ENCODE data around the gene RCCD1. TPM values are rescaled to one million over a fixed set of nuclear protein-coding genes. Genes with fewer than 3 reads are reported as not detected.

Gene RCCD1
- total RNA-seq, 1 donor from 2014 or later = 7.7 TPM

DNA sequence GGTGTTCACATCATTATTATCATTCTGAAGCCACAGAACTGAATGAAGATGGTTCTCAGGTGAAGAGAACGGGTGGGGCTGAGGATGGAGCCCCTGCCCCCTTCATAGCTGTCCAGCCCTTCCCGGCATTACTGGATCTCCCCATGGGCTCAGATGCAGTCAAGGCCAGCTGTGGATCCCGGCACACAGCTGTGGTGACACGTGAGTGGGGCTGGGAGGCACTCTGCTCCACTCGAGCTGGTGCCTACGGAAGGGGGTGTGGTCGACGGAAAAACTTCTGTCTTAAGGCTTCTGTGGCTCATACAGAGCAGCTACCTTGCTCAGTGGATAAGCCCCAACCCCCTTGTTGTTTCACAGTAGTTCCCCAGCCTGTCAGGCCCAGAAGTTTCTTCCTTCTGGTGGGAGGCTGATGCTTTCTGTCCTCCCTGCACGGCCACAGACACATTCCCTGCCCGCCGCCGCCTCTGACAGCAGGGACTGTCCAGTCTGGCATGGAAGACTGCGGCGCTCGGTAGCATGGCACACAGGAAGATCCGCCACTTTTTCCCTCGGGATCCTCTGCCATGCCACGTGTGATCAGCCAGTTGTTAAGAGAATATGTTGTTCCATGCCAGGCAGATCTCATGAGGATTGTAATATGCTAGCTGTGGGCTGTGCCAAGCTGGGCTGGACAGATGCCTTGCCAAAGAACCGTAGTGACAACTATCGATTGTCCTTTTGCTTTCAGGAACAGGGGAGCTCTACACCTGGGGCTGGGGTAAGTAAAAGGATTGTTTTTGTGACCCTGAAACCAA lies 5.8 kb downstream of the RCCD1 start:
- ATAC-seq (peak; percentile 49), DNase-seq (ENCODE audit: low spot score) (no peak)

DNA sequence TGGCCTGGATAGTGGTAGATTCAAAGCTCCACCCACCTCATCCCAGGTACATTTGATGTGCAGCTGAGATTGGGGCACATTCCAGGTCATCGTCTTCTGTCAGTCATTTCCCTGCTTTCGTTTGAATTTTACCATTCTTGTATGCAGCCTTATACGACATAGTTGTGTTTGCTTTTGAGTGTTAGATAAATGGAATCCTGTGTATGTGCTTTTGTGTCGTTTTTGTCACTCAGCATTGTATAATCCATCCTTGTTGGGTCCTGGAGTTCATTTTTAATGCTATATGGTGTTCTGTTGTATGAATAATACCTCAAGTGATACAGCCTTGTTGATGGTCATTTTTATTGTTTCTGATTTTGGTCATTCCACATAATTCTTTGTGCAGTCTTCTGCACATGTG lies 7.3 kb downstream of the RCCD1 start:
- DNase-seq (ENCODE audit: low spot score) = no peak
- ATAC-seq = no peak

DNA sequence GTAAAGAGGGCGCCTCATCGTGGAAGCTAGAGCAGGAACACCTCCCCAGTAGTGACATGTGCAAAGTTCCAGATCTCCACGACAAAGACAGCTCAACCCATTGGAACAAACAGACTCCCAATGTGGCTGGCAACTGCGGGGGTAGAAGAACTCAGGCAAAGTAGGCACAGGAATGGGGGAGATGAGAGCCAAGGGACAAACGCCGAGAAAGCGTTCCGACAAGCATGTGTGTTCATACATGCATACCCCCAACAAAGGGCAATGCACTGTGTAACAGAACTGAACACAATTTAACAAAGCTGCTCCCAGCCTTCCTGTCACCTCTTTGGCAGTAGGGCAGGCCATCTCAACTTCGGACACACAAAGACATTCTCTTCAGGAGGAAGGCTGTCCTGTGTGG lies 11.6 kb downstream of the RCCD1 start:
- no peak for DNase-seq (ENCODE audit: low spot score)
- ATAC-seq = no peak

DNA sequence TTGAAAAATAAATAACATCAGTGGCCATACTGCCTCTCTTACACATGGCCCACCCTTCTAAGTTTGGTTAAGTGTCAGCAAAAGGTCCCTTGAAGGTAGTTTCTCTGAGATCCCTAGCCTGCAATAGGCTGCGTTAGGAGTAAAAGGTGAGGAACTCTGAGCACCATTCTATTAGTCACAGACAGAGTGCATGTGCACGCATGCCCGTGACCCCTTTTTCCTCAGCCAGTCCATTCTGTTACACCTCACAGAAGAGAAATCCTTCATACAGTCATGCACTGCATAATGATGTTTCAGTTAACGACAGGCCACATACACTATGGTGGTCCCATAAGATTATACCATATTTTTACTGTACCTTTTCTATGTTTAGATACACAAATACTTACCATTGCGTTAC lies 12.5 kb downstream of the RCCD1 start:
- DNase-seq (ENCODE audit: low spot score) (no peak), ATAC-seq (no peak)

DNA sequence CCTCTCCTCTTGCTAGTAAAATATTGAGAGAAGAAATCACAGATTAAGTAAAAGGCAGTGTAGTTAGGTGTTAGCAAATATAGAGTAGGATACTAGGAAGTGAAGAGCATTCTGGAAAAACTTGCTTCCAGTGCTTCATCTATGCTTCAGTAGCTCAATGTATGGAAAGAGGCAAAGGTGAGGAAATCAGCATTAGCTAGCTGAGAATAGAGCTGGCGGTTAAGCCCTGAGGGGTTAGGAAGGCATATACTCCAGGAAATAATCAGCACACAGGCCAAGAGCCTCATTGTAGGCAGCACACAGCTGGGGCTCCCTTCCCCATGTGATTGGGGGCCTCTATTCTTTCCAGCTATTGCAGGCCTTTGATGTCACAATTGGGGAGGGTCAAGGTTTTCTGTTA lies 13.8 kb downstream of the RCCD1 start:
- no peak for DNase-seq (ENCODE audit: low spot score)
- no peak for ATAC-seq

DNA sequence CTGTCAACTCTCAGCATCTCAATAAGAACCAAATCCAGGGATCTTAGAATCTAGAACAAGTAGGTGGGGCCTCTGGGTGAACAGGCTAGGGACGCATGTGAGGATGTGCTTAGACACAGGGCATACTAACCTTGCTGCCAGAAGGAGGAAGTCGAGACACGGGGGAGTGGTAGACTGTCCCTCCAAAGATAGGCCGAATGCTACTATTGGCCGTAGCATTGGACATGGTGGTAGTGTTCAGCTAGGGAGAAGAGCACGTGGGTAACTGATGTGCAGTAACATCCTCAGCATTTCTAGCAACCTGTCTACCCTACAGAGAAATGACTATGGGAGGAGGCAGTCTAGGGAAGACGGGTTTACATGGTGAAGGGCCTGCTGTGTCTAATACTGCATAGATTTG lies 15.6 kb downstream of the RCCD1 start:
- ATAC-seq = no peak
- no peak for DNase-seq (ENCODE audit: low spot score)

DNA sequence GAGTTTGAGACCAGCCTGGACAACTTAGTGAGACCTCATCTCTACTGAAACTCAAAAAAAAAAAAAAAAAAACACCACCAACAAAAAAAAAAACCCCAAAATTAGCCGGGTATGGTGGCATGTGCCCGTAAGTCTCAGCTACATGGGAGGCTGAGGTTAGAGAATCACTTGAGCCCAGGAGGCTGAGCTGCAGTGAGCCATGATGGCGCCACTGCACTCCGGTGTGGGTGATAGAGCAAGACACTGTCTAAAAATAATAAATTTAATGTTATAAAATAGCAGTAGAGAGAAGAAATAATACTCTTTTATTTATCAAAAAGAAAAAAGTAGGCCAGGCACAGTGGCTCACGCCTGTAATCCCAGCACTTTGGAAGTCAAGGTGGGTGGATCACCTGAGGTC lies 17.4 kb downstream of the RCCD1 start:
- no peak for ATAC-seq
- DNase-seq (ENCODE audit: low spot score) = no peak

DNA sequence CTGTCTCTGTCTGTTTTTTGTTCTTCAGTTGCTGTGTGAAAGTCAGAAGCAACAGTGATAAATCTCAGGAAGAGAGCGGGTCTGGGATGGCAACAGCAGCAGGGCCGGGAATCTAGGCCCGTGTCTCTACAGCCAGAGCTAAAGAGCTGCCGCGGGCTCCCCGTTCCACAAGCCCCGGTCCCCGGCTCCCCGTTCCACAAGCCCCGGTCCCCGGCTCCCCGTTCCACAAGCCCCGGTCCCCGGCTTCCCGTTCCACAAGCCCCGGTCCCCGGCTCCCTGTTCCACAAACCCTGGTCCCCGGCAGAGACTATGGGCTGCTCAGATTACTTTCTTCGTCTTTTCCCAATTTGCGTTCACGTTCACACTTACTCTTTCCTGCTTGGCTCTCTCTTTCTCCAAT lies 19.5 kb downstream of the RCCD1 start:
- ATAC-seq (no peak), DNase-seq (ENCODE audit: low spot score) (no peak)

DNA sequence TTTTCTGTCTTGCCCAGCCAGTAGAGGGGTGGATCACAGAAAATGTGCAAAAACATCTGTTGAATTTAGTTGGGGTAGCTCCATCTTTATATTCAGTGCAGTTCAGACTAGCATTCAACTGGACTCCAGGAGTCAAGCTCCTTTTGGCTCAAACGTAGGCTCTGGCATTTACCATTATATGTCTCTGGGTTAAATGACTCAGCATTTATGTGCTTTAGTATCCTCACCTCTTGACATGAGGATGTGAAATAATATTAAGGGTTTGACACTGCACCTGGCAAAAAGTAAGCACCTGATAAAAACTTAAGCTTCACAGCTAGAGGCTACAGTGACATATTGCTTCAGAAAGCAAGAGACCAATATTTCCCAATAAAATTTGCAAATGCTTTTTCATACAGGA lies 24.9 kb downstream of the RCCD1 start:
- no peak for ATAC-seq
- no peak for DNase-seq (ENCODE audit: low spot score)

DNA sequence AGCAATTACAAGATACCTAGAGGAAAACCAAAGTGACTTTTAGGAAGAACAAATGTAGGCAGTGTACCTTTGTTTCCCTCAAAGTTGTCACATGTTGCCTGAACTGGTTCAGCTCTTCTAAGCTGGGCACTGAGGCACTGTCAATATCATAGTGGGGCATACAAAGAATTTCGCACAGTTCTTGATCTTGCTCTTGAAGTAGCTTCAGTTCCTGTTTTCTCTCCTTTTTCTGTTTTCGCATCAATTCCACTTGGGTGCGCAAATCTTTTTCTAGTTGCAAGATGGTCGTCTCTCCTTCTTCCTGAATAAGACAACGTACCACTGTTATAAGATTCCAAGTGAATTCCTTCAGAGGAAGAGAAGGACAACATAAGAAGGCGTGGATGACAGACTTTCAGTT lies 27.0 kb downstream of the RCCD1 start:
- ATAC-seq (no peak), DNase-seq (ENCODE audit: low spot score) (no peak)

DNA sequence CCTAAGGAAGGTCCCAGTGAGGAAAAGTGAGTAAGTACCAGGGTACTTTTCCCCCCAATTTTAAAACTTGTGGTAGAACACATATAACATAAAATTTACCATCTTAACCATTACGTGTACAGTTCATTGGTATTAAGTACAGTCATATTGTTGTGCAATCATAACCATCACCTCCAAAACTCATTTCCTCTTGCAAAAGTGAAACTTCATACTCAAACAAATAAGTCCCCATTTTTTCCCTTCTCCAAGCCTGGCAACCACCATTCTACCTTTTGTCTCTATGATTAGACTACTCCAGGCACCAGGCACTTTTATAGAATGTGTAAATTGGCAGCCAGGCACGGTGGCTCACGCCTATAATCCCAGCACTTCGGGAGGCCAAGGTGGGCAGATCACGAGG lies 27.5 kb downstream of the RCCD1 start:
- DNase-seq (ENCODE audit: low spot score) (no peak), ATAC-seq (no peak)

DNA sequence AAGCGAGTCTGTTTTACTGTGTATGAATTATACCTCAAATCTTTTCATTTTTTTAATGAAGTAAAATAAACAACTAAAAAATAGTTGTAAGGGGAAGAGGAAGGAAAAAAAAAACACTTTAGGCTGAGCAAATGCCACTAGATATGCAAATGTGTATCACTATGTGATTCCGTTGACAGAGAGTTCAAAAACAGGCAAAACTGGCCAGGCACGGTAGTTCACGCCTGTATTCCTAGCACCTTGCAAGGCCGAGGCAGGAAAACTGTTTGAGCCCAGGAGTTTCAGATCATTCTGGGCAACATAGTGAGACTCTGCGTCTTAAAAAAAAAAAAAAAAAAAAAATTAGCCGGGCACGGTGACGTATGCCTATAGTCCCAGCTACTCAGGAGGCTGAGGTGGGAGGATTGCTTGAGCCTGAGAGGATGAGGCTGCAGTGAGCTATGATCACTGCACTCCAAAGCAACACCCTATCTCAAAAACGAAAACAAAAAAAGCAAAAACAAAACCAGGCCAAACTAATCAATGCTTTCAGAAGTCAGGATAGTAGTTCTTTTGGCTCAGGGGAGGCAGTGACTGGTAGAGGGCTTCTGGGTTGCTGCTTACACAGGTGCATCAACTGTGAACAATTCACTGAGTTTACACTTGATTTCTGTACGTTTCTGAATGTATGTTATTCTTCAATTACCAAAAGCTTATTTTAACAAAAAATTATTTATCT lies 32.3 kb downstream of the RCCD1 start:
- ATAC-seq (no peak), DNase-seq (ENCODE audit: low spot score) (no peak)

DNA sequence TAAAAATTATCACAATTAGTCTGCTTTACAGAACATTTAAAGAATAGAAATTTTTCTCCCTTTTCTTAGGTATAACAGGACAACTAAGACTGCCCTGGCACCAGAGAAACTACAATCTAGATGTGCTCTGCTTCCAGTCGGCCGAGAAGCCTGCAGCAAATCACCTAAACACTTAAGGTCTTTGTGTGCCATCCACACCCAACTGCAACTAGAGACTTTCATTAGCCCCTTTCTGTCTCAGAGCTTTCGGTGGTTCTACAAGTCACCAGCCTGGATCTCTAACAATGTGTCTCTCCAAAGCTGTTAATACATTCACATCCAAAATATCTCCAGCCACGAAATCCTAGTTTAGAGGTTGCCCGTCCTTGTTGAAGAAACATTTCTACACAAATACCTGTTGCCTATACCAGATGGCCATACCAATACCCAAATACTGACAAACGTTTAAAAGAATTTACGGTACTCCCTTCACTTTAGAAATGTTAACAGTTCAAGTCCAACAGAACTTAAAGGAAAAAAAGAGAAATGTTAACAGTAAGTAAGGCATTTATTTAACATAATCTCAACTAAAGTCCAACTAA lies 33.0 kb downstream of the RCCD1 start:
- DNase-seq (ENCODE audit: low spot score) = no peak
- no peak for ATAC-seq

DNA sequence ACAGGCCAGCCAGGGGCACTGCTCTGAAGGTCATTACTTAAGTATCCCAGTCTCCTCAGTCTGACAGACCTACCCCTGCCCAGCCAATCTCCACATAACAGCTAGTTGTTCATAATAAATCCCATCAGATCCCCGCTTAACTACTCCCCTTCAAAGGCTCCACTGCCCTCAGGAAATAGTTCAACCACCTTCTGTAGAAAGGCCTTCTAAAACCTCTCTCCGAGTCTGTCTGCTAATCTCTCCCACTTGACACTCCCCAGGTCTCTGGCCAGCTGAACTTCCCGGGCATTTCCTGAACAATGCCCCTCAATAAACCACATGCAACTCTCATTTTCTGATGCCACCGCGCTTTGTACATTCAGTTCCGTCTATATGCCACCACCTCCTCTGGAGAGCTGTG lies 33.6 kb downstream of the RCCD1 start:
- DNase-seq (ENCODE audit: low spot score) = no peak
- no peak for ATAC-seq

DNA sequence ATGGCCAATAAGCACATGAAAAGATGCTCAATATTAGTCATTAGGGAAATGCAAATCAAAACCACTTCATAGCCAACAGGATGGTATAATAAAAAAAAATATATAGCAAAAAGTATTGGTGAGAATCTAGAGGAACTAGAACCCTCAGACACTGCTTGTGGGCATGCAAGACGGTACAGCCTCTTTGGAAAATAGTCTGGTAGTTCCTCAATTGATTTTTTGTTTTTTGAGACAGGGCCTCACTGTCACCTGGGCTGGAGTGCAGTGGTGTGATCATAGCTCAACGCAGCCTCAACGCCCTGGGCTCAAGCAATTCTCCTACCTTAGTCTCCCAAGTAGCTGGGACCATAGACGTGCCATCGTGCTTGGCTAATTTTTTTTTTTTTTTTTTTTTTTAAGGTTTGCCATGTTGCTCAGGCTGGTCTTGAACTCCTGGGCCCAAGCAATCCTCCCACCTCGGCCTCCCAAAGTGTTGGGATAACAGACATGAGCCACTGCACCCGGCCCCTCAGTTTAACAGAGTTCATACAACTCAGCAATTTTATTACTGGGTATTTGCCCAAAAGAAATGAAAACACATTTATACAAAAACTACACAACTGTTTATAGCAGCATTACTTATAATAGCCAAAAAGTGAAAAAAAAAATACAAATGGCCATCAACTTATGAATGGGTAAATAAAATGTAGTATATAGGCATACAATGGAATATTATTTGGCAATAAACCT lies 34.5 kb downstream of the RCCD1 start:
- DNase-seq (ENCODE audit: low spot score) = no peak
- ATAC-seq = no peak

DNA sequence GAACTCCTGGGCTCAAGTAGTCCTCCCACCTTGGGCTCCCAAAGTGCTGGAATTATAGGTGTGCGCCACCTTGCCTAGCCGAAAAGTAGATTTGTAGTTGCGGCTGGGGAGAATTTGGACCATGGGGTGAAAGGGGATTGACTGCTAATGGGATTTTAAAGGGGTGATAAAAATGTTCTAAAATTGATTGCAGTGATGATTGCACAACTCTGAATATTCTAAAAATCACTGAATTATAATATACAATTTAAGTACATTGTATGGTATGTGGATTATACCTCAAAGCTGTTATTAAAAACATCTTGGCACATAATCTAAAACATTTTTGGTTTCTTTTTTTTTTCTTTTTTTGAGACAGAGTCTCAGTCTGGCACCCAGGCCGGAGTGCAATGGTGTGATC lies 35.8 kb downstream of the RCCD1 start:
- DNase-seq (ENCODE audit: low spot score) = no peak
- no peak for ATAC-seq

DNA sequence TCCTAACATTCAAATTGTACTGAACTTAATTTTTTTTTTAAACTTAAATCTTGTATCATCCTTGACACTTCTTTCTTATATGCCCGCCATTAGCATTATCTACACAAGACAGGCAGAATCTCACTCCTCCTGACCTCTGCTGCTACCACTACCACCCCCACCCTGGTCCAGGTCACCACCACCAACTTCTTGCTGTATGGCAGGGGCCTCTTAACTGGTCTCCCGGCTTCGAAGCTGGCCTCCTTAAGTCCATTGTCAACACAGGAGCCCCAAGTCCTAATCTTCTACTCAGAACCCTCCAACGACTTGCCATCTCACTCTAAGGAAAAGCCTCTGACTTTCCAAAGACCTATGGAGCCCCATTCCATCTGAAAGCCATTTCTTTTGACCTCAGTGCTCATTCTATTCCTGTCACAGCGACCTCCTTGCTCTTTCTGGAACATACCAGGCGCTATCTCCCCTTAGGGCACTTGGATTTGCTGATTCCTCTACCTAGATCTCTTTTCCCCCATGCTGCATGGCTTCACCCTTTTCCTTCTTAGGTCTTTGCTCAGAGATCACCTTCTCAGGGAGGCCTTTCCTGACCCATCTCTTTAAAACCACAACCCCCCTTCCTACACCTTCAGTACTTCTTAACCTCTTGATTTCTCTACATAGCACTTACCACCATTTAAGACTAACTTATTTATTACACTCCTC lies 37.1 kb downstream of the RCCD1 start:
- no peak for ATAC-seq
- no peak for DNase-seq (ENCODE audit: low spot score)

DNA sequence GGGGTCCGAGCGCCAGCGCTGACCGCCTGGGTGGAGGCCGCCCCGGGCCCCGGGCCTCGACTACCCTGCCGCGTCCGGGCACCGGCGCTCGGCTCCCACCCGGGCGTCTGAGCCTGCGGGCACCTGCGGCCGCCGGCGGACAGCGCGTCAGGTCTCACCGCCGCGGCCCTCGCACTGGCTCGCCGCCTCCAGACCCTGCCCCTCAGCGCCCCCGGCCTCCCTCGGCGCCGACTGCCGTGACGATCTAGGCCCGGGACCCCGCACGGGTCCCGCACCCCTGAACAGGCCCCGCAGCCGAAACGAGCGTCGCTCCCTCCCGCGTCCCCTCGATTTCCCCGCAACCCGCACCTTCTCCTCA lies 39.4 kb downstream of the RCCD1 start:
- ATAC-seq (peak; percentile 38), DNase-seq (ENCODE audit: low spot score) (no peak)

DNA sequence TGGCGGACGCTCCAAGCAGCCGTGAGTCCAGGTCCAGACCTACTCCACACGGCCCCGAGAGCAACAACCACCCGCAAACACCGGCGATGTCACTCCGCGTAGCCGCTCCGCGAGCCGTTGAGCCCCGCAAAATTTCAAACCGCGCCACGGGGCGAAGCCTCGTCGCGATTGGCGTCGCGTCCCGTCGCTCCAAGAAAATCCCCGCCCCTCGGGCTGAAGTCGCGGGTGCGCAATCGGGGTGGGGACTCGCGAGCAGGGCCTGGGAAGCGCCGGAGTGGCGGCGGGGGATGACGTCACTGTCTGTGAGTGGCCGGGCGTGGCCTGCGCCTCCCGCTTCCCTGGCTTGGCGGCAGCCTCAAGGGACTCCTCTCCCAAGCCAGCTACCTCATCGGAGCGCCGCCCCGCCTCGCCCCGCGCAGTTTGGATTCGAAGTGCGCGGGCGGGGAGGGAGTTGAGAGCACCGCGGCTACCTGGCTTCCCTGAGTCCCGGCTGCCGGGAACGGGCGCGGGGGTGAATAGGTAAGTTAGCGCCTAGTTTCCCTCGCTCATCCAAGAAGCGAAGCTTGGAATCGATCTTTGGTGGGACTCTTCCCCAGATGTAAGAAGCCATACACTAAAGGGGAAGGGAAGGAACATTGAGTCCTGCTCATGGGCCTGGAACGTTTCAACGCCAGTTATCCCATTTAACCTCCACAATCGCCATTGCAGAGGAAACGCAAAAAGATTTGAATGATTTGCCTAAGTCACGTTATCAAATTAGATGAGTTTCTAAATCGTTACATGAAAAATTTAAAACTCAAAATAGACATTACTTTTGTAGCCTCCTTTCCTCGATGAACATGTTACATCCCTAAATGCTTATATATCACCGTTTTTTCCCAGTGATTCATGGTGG lies 40.0 kb downstream of the RCCD1 start, which contains the start of gene PRC1:
Gene PRC1, minus strand, starts transcription at position 119 of the 895 bp plus-strand sequence. Its CDS starts 118 bp downstream, at position 1.
- ATAC-seq = peak; percentile 99
- peak; percentile 98 for DNase-seq (ENCODE audit: low spot score)

DNA sequence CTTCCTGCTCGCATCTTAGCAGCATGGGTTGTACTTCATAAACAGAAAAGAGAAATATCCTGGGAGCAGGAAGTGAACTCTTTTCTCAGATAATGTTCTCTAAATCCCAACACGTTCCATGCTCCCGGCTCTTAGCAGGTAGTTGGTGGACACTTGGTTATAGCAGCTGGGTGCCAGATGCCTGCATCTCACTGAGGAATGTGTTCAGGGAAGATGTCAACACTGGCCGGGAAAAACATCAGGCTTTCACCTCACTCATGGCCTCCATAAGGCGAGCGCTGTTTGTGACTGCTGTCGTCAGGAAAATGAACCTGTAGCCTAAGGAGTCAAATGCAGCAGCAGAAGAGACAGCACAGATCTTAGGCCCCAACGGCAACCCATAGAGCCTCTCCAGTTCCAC lies 44.1 kb downstream of the RCCD1 start:
- no peak for DNase-seq (ENCODE audit: low spot score)
- ATAC-seq = no peak
